Sigmoid colon (tissue), 7 donors: Measurements from ENCODE around the gene TAS1R1. TPM values are rescaled to one million over a fixed set of nuclear protein-coding genes. Genes with fewer than 3 reads are reported as not detected.
"Not testable (repeated sequence)": the region's sequence is repeated elsewhere in the genome, so short reads cannot be mapped to it uniquely, and the experiment has no call there.

ENCODE experiments used
- DNase-seq: peaks from one replicate; pipeline ENCODE4 v3.0.0-alpha.2; 2019
- H3K27ac ChIP-seq, 4 donors: fragments of 200-600 bp; sonication (generic); one replicate each; pipeline ENCODE4 v1.5.1; 2016 to 2019; ENCODE audit warnings: mild to moderate bottlenecking in 1 of 4
- H3K27me3 ChIP-seq, 3 donors: fragments of 200-600 bp; sonication (generic); one replicate each; pipeline ENCODE4 v1.5.1; 2019; ENCODE audit warnings: mild to moderate bottlenecking in 1 of 3
- H3K36me3 ChIP-seq, 4 donors: fragments of 200-600 bp; sonication (generic); one replicate each; pipeline ENCODE4 v1.5.1; 2016 to 2019
- H3K4me1 ChIP-seq, 4 donors: fragments of 200-600 bp; sonication (generic); one replicate each; pipeline ENCODE4 v1.5.1; 2017 to 2019
- H3K4me3 ChIP-seq, 4 donors: fragments of 200-600 bp; sonication (generic); one replicate each; pipeline ENCODE4 v1.5.1; 2017 to 2019; ENCODE audit warnings: mild to moderate bottlenecking in 2 of 4, moderate library complexity in 1 of 4
- H3K9me3 ChIP-seq, 4 donors: fragments of 200-600 bp in 3 of 4; sonication (generic) in 3 of 4; one replicate each; pipeline versions ENCODE4 v1.5.1 to v1.6.1; 2013 to 2019
- CTCF ChIP-seq, 4 experiments: fragments of 450-650 bp in 3 of 4; fragments of 200-600 bp in 1 of 4; IDR thresholded peaks; one replicate each; pipeline ENCODE4 v1.5.1; 2016 to 2019; ENCODE audit warnings: antibody characterized with exemption in 4 of 4, mild to moderate bottlenecking in 3 of 4, moderate library complexity in 2 of 4
- EP300 ChIP-seq, 4 donors: sonication (generic); formaldehyde crosslinking; IDR thresholded peaks; one replicate each; pipeline ENCODE4 v1.6.1; 2017; ENCODE audit warnings: antibody characterized with exemption in 4 of 4
- POLR2A ChIP-seq, 2 donors: fragments of 450-650 bp; IDR thresholded peaks; one replicate each; pipeline ENCODE4 v1.6.1; 2016; ENCODE audit warnings: antibody characterized with exemption in 2 of 2, mild to moderate bottlenecking in 2 of 2, moderate library complexity in 2 of 2
- POLR2AphosphoS5 ChIP-seq, 4 donors: sonication (generic); formaldehyde crosslinking; IDR thresholded peaks; one replicate each; pipeline ENCODE4 v1.6.1; 2017; ENCODE audit warnings: antibody characterized with exemption in 4 of 4
- WGBS, 2 donors: extraction: QIAGEN DNeasy Blood & Tissue Kit; methylation state at CpG; one replicate each; pipeline ENCODE4 v1.1.7; 2013; 5-methylcytosine and 5-hydroxymethylcytosine counted together
- intact Hi-C: fragments of 100-400 bp; cut with DNase I; formaldehyde crosslinking; loops from one replicate; pipeline ENCODE4 v1.15.1; 2023
- polyA plus RNA-seq, 3 donors: library from polyadenylated mRNA; stranded (reverse); fragments of 200-250 nt; gene quantifications; one replicate each; pipeline ENCODE4 v1.2.3, GENCODE V29; 2013
- total RNA-seq, 4 donors: library from RNA; depleted of rRNA; stranded (reverse); fragments of >200 nt; gene quantifications; one replicate each; pipeline ENCODE4 v1.1.0, GENCODE V29; 2016
- donor health status: healthy with polysubstance abuse.
- donor health status: Bipolar disorder and iron deficiency.
- donor health status: healthy.

TAS1R1 gene
- total and polyA plus RNA-seq, 7 donors, result 0.10 to 0.36 TPM; not detected in 5

GRCh38 chr1:6547301-6547700 is 7.8 kb upstream of the TAS1R1 start:
- Histone ChIP-seq H3K27me3 (no peaks in the 10 kb centered on the region), H3K36me3 (peaks cover 10 to 88% (median 46%) of the 10 kb centered on the region in 4 donors), H3K9me3 (no peaks in the 10 kb centered on the region), H3K4me1 (peaks cover 0 to under 1% (median under 1%) of the 10 kb centered on the region in 4 donors), H3K4me3 (no peak overlapping the region), H3K27ac (no peak overlapping the region)
- intact Hi-C loops, result no loop called here
- DNase-seq, result no peak
- 51 to 76% methylated on average over 4 of the region's 4 CpGs for WGBS, 2 donors
- TF ChIP-seq POLR2AphosphoS5 (IDR thresholded peaks at IDR 0.05), result no peak
- no peak for TF ChIP-seq POLR2A (IDR thresholded peaks at IDR 0.05)
- TF ChIP-seq CTCF (IDR thresholded peaks at IDR 0.05), result no peak
- TF ChIP-seq EP300 (IDR thresholded peaks at IDR 0.05), result no peak

DNA sequence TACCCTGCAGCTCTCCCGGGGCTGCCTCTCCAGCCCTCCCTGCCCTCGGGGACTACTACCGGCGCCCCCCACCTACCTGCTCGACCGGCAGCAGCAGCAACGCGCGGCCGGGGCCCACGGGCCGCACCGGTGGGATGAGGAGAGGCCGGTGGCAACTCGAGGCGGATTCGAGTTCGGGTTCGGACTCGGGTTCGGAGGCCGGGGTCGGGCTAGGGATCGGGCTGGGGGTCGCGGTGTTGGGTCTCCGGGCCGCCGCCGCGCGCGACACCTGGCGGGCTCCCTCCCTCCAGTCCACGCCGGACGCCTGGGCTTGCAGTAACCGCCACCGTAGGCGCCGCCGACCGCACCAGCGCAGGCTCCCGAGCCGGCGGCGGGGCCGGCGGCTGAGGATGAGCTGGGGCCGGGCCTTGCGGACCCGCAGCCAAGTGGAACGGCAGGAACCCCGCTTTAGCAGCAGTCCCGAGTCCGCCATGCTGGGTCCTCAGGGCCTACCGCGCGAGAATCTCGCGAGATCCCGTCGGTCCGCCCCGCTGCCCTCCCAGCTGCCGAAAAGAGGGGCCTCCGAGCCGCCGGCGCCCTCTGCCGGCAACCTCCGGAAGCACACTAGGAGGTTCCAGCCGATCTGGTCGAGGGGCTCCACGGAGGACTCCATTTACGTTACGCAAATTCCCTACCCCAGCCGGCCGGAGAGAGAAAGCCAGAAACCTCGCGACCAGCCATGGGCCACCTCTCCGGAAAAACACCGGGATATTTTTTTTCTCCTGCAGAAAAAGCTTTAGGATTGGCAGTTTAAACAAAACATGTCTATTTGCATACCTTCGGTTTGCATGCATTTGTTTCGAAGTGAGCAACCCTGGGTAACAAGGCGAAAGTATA is 838 bp upstream of the TAS1R1 start, which contains the start of gene NOL9:
Gene NOL9, minus strand, starts transcription at position 483 of the 876 bp plus-strand sequence. Its CDS starts 11 bp downstream, at position 472.
- peak; percentile 96 for DNase-seq
- intact Hi-C loops, result loop anchor here (1.0 to 2.0 kb wide), 3 partner anchors 25 to 93 kb away; partner anchors contain the start of gene ZBTB48
- Histone ChIP-seq H3K4me3 (peak within 1 kb of the TSS; percentile 68 to 99 (median 78)), H3K27me3 (no peaks in the 10 kb centered on the region), H3K27ac (peak within 1 kb of the TSS; percentile 74 to 87 (median 80)), H3K9me3 (no peaks in the 10 kb centered on the region), H3K4me1 (peaks cover 0 to 28% (median 24%) of the 10 kb centered on the region in 4 donors), H3K36me3 (peaks cover 0 to 20% (median 6%) of the 10 kb centered on the region in 4 donors)
- TF ChIP-seq CTCF (IDR thresholded peaks at IDR 0.05) (peak; percentile 92 to 95 (median 95)), POLR2A (IDR thresholded peaks at IDR 0.05) (no peak), POLR2AphosphoS5 (IDR thresholded peaks at IDR 0.05) (peak; percentile 41 to 76 (median 64))
- 1 to 2% methylated on average over 87 of the region's 87 CpGs for WGBS, 2 donors

- intact Hi-C loops, result loop anchor here (5.0 kb wide), 1 partner anchor 40 kb away; no protein-coding TSS in a partner anchor
- Histone ChIP-seq H3K27ac (no peak overlapping the region), H3K4me3 (no peak overlapping the region), H3K36me3 (no peaks in the 10 kb centered on the region), H3K27me3 (no peaks in the 10 kb centered on the region), H3K4me1 (peaks cover 0 to 25% (median 21%) of the 10 kb centered on the region in 4 donors), H3K9me3 (no peaks in the 10 kb centered on the region)
- 86 to 91% methylated on average over 1 of the region's 1 CpG for WGBS, 2 donors
- DNase-seq, result no peak
- TF ChIP-seq CTCF (IDR thresholded peaks at IDR 0.05) (no peak), POLR2A (IDR thresholded peaks at IDR 0.05) (no peak), POLR2AphosphoS5 (IDR thresholded peaks at IDR 0.05) (no peak), EP300 (IDR thresholded peaks at IDR 0.05) (no peak)
These were observed 2.5 kb downstream of the TAS1R1 start for GRCh38 chr1:6557597-6557996.

- DNase-seq, H3K9me3 ChIP-seq, H3K36me3 ChIP-seq, H3K27me3 ChIP-seq, H3K27ac ChIP-seq, H3K4me3 ChIP-seq: not testable (repeated sequence)
- WGBS, 2 donors, result 79 to 90% methylated on average over 11 of the region's 11 CpGs
- peaks cover 0 to 11% (median 10%) of the 10 kb centered on the region in 4 donors for H3K4me1 ChIP-seq
- intact Hi-C loops, result loop anchor here (5.0 kb wide), 1 partner anchor 38 kb away; no protein-coding TSS in a partner anchor
These were observed 4.1 kb downstream of the TAS1R1 start for GRCh38 chr1:6559161-6559560.

DNA sequence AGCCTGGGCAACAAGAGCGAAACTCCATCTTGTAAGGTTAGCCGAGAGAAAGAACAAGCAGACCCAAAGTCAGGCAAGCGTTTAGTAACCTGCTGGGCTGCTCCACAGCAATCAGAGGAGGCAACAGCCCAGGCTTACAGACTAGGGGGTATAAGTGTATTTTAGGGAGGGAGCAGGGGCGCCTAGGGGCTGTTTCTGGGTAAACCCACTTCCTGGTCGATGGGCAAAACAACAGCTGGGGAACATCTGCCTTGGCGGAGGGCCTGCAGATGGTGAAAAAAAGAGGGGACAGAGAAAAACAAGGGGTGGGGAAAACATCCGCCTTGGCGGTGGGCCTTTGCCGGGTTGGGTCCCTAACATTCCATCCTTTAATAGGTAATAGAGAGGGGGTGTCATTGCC is 5.2 kb downstream of the TAS1R1 start:
- Histone ChIP-seq H3K27me3 (no peaks in the 10 kb centered on the region), H3K4me3 (no peak overlapping the region), H3K4me1 (peaks cover 0 to 3% (median 2%) of the 10 kb centered on the region in 4 donors), H3K27ac (no peak overlapping the region), H3K36me3 (no peaks in the 10 kb centered on the region), H3K9me3 (no peaks in the 10 kb centered on the region)
- intact Hi-C loops, result no loop called here
- TF ChIP-seq POLR2A (IDR thresholded peaks at IDR 0.05), result no peak
- WGBS, 2 donors, result 61 to 67% methylated on average over 9 of the region's 9 CpGs
- DNase-seq, result no peak
